HG03097 (cell line): ENCODE results near the gene LMO7.
"Not testable (repeated sequence)": the region's sequence is repeated elsewhere in the genome, so short reads cannot be mapped to it uniquely, and the experiment has no call there.

Experiments used
- ATAC-seq: cut with Tn5 transposase; IDR thresholded peaks from one replicate; pipeline ENCODE4 v1.9.1; 2021; ENCODE audit not compliant: unreplicated experiment, low FRiP score

Gene LMO7

DNA sequence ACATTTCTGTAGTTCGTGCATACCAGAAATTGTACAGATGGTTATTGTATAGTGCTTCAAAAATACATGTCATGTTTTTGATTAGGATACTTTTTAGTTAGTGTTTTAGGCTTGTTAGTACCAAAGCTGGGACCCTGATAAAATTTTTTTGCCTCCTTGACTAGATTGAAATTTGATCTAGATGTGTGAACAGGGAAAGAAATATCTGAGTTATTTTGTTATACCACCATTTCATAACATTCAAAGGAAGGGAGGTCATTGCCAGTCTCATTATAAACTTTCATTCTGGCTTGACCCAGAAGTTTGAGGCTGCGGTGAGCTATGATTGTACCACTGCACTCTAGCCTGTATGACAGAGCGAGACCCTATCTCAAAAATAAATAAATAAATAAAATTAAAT is 9.0 kb downstream of the LMO7 start:
- no peak for ATAC-seq

GRCh38 chr13:75647126-75647784 is 11.1 kb downstream of the LMO7 start:
- peak; percentile 52 for ATAC-seq

DNA sequence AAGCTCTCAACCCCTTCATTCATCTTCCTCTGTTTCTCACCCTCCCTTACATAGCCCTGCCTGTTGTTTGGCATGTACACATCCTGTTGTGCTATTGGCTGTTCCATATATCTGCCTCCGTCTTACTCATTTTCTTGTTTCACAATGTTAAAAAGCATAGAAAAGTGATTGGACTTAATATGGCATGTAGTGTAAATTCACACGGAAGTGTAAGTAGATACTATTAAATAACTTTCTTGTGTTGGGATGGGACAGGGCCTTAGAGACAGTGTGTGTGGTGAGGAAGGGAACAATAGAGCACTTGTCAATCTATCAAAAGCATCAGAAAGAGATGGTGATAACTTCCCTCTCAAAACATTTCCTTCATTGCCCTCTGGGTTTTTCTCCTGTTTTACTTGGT is 12.3 kb downstream of the LMO7 start:
- no peak for ATAC-seq

DNA sequence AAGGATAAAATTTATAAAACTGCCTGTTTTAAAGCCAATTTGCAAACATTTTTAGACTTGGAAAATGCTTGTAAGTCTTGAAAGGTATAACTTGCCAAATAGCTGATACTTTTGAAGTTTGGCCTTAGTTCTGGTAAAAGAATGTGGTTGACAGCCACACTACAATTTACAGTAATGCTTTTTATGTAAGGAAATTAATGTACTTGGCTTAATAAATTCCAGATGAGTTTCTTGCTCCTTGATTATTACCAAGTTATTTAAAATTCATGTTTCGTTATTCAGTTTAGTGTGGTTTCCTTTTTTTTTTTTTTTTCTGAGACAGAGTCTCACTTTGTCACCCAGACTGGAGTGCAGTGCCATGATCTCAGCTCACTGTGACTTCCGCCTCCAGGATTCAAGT is 14.9 kb downstream of the LMO7 start:
- ATAC-seq = no peak

DNA sequence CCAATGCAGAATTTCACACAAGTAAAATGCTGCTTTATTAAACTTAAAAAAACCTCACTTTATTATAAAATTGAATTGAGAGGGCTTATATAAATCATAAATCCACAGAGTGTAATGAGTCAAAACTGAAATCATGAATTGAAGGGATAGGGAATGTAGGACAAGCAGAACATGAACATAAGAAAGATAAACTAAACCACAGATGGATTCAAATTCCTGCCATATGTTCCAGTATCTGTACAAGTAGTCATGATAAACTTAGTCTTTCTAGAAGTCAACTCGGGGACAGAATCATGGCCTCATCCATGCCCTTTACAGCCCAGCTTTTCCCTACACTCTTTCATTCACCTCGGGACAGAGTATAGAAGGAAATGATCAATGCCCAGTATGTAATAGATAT is 16.6 kb downstream of the LMO7 start:
- no peak for ATAC-seq

DNA sequence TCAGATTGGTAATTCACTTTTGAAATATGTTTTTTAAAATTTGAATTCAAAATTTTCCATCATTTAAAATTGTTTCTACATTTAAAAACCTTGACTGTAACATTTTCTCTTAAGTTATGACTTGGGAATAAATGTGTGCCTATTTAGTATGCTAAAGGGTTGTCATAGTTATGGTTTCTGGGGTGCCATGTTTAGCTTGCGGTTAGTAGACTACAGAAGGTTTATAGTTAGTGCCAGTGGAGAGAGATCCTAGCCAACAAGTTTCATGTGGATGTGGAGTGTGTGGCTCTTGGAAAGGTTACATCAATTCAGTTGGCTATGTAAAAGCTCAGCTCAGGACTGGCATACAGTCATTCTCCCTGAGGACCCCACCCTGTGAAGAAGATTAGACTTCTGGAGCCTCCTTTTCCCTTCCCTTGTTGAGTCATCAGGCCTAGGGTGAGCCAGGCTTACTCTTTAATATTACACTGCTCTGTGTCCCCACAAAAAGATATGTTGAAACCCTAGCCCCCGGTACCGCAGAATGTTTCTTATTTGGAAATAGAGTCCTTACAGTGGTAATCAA is 20.4 kb downstream of the LMO7 start:
- no peak for ATAC-seq

GRCh38 chr13:75657111-75657510 is 21.0 kb downstream of the LMO7 start:
- ATAC-seq = no peak

DNA sequence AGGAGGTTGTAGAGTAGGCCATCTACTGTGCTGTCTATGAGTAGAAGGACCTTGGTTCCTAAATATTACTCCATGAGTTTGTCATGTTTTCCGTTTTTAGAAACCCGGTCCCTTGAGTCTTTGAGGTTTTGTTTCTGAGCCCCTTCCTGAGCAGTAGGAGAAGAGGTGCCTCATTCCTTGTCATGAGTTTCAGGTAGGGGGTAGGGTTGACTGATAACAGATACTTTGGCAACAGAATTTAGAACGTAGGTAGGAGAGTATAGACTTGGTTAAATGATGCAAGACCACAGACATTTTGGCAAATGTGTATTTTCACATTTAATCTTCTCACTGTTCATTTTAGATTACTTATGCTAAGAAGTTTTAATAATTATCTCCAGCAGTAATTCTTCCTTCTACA is 24.6 kb downstream of the LMO7 start:
- no peak for ATAC-seq

DNA sequence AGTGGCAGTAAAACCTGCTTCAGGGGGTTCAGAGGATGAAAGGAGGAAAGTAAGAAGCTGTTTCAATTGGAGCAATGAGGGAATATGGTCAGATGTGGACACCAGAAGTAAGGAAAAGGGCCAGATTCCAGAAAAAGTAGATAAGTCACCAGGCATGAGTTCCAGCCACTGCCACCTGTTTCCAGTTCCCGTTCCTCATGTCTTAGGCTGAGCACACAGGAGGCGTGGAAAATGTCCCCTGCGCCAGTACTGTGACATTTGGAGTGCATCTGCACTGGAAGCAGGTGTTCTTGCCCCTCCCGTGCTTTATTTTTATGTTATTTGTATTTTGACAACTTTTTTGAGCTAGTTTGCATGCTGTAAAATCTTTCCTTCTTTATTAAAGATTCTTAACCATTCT is 25.3 kb downstream of the LMO7 start:
- ATAC-seq = no peak

DNA sequence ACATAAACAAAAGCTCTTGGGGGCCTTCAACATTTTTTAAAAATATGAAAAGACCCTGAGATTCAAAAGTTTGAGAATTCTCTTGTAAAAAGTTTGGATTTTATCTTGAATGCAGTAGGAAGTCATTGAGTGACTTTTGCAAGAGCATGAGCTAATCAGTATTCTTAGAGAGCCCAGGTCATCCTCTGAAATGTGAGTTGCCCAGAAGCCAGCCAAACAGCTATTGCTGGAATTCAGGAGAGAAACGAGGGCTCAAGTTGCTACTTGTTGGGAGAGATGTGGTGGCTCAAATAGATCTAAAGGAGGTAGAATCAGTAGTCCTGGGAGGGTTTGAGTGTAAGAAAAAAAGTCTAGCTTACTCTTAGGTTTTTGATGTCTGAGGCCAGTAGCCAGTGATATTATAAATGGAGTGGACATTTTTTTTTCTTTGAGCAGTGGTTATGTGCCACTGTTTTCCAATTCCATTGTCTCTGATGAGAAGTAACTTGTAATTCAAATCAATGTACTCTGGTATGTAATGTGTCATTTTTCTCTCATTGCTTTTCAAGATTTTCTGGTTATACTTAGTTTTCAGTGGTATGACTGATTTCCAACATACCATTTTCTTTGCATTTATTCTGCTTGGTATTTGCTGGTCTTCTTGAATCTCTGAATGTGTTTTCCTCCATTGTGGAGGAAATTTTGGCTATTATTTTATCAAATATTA is 30.7 kb downstream of the LMO7 start:
- no peak for ATAC-seq

DNA sequence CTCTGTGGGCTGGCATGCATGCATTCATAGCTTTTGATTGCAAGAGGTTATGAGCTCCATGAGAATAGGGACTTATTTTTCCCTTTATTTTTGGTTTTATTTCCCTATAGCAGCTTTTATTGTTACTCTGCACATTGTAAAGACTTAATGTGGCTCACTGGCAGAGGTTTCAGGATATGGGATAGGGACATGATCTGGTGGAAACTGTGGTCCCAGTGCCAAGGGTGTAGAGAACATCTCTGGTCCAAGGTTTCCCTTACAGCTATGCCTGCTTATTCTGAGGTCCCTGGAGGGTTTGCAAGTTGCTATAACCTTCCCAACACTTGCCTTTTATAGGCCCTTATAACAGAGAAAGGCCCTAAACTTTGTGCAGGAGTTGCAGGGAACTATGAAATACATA is 33.6 kb downstream of the LMO7 start:
- no peak for ATAC-seq

- no peak for ATAC-seq
Observed at GRCh38 chr13:75670496-75670895, 34.4 kb downstream of the LMO7 start.

DNA sequence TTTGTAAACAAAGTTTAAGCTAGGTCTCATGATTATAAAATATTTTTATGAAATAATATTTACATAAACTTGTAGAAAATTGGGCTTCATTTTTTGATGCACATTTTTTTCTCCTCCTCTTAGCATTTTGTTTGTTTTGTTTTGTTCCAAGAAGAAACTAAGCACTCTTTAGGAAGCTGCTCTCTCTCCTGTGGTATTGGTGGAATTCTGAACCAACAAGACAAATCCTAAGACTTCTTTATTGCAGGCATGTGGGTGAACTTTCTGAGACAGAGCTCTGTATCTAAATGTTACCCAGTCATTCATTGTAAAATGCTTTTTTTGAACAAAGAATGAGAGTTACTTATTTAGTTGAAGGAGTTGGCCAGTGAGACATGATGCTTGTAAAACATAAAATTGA is 39.3 kb downstream of the LMO7 start:
- ATAC-seq = no peak

DNA sequence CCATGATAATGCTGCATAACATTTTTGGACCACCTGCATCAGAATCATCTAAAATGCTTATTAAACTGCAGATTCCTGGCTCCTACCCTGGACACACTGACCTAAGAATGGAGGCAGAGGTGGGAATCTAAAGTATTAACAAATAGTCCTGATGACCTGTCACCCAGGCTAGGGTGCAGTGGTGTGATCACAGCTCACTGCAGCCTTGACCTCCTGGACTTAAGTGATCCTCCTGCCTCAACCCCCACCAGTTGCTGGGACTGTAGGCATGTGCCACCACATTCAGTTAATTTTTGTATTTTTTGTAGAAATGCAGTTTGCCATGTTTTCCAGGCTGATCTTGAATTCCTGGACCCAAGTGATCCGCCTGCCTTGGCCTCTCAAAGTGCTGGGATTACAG is 43.3 kb downstream of the LMO7 start:
- no peak for ATAC-seq

DNA sequence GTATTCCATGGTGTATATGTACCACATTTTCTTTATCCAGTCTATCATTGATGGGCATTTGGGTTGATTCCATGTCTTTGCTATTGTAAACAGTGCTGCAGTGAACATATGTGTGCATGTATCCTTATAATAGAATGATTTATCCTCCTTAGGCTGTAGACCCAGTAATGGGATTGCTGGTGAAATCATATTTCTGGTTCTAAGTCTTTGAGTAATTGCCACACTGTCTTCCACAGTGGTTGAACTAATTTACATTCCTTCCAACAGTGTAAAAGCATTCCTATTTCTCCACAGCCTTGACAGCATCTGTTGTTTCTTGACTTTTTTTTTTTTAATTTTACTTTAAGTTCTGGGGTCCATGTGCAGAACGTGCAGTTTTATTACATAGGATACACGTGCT is 44.1 kb downstream of the LMO7 start:
- ATAC-seq = not testable (repeated sequence)

DNA sequence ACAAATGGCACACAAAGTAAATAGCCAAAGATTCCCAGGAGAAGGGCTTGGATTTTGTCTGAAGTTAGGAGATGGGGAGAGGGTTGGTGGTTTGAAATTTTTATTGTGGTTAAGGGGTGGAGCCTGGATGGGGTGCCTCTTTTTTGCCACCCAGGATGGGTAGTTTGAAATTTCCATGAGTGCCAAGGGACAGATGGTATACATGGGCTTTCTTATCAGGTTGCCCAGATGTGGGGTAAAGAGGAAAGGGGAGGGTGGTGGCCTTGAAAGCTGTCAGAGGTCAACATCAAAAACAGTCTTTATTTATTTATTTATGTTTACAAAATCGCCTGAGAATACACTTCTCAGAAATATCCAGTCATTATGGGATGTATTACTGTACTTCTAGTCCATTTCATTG is 46.2 kb downstream of the LMO7 start:
- no peak for ATAC-seq

DNA sequence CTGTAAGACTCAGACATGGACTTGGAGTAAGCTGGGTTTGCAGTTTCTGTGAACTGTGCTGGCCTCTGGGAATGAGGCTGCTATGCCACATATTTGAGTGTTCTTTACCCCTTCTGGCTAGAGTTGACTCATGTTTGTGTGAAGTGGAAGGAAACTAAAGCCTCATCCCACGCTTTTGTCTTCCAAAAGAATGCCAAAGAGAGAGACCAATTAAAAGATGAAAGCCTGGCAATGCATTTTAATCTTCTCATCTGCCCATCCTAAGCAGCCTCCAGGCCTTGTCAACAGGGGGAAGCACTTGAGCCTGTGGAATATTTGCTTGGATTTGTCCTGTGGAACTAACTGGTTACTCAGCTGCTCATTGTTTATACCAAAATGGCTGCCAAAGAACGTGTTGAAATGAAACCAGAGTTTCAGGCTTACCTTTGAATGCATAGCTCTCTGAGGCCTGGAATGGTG is 49.1 kb downstream of the LMO7 start:
- no peak for ATAC-seq

GRCh38 chr13:75687150-75687763 is 51.1 kb downstream of the LMO7 start:
- ATAC-seq = no peak

- ATAC-seq = no peak
Observed at GRCh38 chr13:75689686-75690085, 53.6 kb downstream of the LMO7 start.

DNA sequence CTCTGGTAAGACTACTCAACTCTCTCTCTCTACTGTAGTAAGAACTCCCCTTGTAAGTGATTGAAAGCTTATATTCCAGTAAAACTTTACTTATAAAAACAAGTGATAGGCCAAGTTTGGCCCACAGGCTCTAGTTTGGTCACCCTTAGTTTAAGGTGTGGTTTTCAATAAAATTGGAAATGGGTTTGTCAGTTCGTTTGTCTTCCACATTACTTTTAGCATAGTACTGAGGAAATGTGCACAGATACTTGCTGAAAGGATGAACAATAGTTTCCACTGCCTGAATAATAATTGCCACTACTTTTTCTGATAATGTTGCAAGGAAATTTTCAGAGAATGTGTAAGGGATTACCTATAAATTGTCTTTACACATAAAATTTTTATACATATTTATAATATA is 54.5 kb downstream of the LMO7 start:
- ATAC-seq = no peak

GRCh38 chr13:75691183-75691582 is 55.1 kb downstream of the LMO7 start:
- ATAC-seq = no peak

GRCh38 chr13:75693227-75693626 is 57.1 kb downstream of the LMO7 start:
- no peak for ATAC-seq
